Measurements from ENCODE around the gene SPATA16.
A peak's percentile ranks its signal among the peaks of the same experiment; 100 is the strongest.
"Not testable (repeated sequence)": the region's sequence is repeated elsewhere in the genome, so short reads cannot be mapped to it uniquely, and the experiment has no call there.

Gene SPATA16, protein sequence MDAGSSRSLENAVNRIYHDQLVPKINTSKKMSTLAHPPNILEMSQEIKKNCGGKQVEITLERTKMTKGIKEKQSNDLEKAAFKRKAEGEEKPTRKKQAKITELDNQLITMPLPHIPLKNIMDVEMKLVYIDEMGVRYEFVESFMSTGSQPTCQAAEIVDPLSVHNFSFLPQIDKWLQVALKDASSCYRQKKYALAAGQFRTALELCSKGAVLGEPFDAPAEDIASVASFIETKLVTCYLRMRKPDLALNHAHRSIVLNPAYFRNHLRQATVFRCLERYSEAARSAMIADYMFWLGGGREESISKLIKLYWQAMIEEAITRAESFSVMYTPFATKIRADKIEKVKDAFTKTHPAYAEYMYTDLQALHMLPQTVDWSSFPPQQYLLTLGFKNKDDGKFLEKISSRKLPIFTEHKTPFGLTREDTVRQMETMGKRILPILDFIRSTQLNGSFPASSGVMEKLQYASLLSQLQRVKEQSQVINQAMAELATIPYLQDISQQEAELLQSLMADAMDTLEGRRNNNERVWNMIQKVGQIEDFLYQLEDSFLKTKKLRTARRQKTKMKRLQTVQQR

DNA sequence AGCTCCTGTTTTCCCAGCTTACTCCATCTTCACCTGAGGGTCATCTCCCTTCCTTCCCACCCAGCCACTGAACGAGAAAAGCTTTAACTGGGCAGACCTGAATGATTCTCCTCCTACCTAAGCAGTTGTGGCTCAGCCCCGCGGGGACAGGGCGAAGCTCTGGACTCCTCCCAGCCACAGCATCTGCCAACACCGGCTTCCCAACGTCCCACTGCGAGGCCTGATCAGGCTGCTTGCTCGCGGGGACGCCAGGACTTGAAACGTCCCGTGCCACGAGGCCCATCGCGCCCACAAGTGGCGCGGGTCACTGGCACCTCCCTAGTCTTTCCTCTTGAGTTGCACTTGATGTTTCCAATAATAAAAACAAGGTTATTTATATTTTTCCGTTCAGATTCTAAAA is at the start of gene SPATA16:
Gene SPATA16 (minus strand): TSS at position 250 of the 400 bp plus-strand sequence. CDS start 23,504 bp downstream, outside the sequence.
- Histone ChIP-seq H3K9me3 (ENCODE audit: control insufficient read depth, insufficient read depth, low read depth, low read length) (no peaks in the 10 kb centered on the region), H3K4me1 (ENCODE audit: control insufficient read depth, insufficient read depth, low read length) (peaks cover 12% of the 10 kb centered on the region; the same call in 1 of the 2 replicates), H3K9ac (ENCODE audit: low read length) (no peak within 1 kb of the TSS), H3K36me3 (ENCODE audit: control insufficient read depth, insufficient read depth, low read length) (no peaks in the 10 kb centered on the region), H3K4me3 (ENCODE audit: low read depth, low read length) (no peak within 1 kb of the TSS), H3K27ac (ENCODE audit: low read depth, low read length) (no peak within 1 kb of the TSS), H3K27me3 (ENCODE audit: control insufficient read depth, insufficient read depth, low read length) (no peaks in the 10 kb centered on the region)

DNA sequence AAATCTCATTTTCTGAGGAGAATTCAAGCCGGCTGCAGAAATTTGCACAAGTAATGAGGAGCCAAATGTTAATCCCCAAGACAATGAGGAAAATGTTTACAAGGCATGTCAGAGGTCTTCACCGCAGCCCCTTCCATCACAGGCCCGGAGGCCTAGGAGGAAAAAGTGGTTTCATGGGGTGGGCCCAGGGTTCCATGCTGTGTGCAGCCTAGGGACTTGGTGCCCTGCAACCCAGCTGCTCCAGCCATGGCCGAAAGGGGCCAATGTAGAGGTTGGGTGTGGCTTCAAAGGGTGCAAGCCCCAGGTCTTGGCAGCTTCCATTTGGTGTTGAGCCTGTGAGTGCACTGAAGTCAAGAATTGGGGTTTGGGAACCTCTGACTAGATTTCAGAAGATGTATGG is 42.0 kb upstream of the SPATA16 start:
- H3K36me3 ChIP-seq (ENCODE audit: control insufficient read depth, insufficient read depth, low read length); H3K4me1 ChIP-seq (ENCODE audit: control insufficient read depth, insufficient read depth, low read length); H3K27me3 ChIP-seq (ENCODE audit: control insufficient read depth, insufficient read depth, low read length); H3K27ac ChIP-seq (ENCODE audit: low read depth, low read length); H3K4me3 ChIP-seq (ENCODE audit: low read depth, low read length); H3K9ac ChIP-seq (ENCODE audit: low read length): not testable (repeated sequence)
- H3K9me3 ChIP-seq (ENCODE audit: control insufficient read depth, insufficient read depth, low read depth, low read length): peaks cover 30% of the 10 kb centered on the region

- Histone ChIP-seq H3K4me3 (ENCODE audit: low read depth, low read length) (no peak overlapping the region), H3K9me3 (ENCODE audit: control insufficient read depth, insufficient read depth, low read depth, low read length) (no peaks in the 10 kb centered on the region), H3K4me1 (ENCODE audit: control insufficient read depth, insufficient read depth, low read length) (peaks cover 13% of the 10 kb centered on the region; the same call in 1 of the 2 replicates), H3K27me3 (ENCODE audit: control insufficient read depth, insufficient read depth, low read length) (no peaks in the 10 kb centered on the region), H3K9ac (ENCODE audit: low read length) (no peak overlapping the region), H3K27ac (ENCODE audit: low read depth, low read length) (peak overlapping the region; percentile 61; the same call in 1 of the 2 replicates), H3K36me3 (ENCODE audit: control insufficient read depth, insufficient read depth, low read length) (no peaks in the 10 kb centered on the region)
Measured at GRCh38 chr3:173173652-173174051, 32.6 kb upstream of the SPATA16 start.

GRCh38 chr3:173159139-173159538 is 18.1 kb upstream of the SPATA16 start:
- H3K27me3 ChIP-seq (ENCODE audit: control insufficient read depth, insufficient read depth, low read length); H3K27ac ChIP-seq (ENCODE audit: low read depth, low read length); H3K36me3 ChIP-seq (ENCODE audit: control insufficient read depth, insufficient read depth, low read length); H3K4me3 ChIP-seq (ENCODE audit: low read depth, low read length); H3K9me3 ChIP-seq (ENCODE audit: control insufficient read depth, insufficient read depth, low read depth, low read length); H3K9ac ChIP-seq (ENCODE audit: low read length): not testable (repeated sequence)
- H3K4me1 ChIP-seq (ENCODE audit: control insufficient read depth, insufficient read depth, low read length): peaks cover 11% of the 10 kb centered on the region

GRCh38 chr3:173156533-173156932 is 15.5 kb upstream of the SPATA16 start:
- not testable (repeated sequence) for H3K9me3 ChIP-seq (ENCODE audit: control insufficient read depth, insufficient read depth, low read depth, low read length); H3K9ac ChIP-seq (ENCODE audit: low read length); H3K4me3 ChIP-seq (ENCODE audit: low read depth, low read length); H3K27ac ChIP-seq (ENCODE audit: low read depth, low read length); H3K27me3 ChIP-seq (ENCODE audit: control insufficient read depth, insufficient read depth, low read length); H3K36me3 ChIP-seq (ENCODE audit: control insufficient read depth, insufficient read depth, low read length)
- H3K4me1 ChIP-seq (ENCODE audit: control insufficient read depth, insufficient read depth, low read length): peaks cover 18% of the 10 kb centered on the region

- no peak overlapping the region for H3K9ac ChIP-seq (ENCODE audit: low read length)
- no peaks in the 10 kb centered on the region for H3K27me3 ChIP-seq (ENCODE audit: control insufficient read depth, insufficient read depth, low read length)
- H3K27ac ChIP-seq (ENCODE audit: low read depth, low read length): peak overlapping the region; percentile 18; the same call in 1 of the 2 replicates
- peaks cover 18% of the 10 kb centered on the region for H3K4me1 ChIP-seq (ENCODE audit: control insufficient read depth, insufficient read depth, low read length)
- H3K9me3 ChIP-seq (ENCODE audit: control insufficient read depth, insufficient read depth, low read depth, low read length): no peaks in the 10 kb centered on the region
- H3K36me3 ChIP-seq (ENCODE audit: control insufficient read depth, insufficient read depth, low read length): no peaks in the 10 kb centered on the region
- H3K4me3 ChIP-seq (ENCODE audit: low read depth, low read length): no peak overlapping the region
Measured at GRCh38 chr3:173153631-173154030, 12.6 kb upstream of the SPATA16 start.

- no peaks in the 10 kb centered on the region for H3K9me3 ChIP-seq (ENCODE audit: control insufficient read depth, insufficient read depth, low read depth, low read length)
- H3K9ac ChIP-seq (ENCODE audit: low read length): no peak overlapping the region
- H3K36me3 ChIP-seq (ENCODE audit: control insufficient read depth, insufficient read depth, low read length): no peaks in the 10 kb centered on the region
- peaks cover 12% of the 10 kb centered on the region; the same call in 1 of the 2 replicates for H3K4me1 ChIP-seq (ENCODE audit: control insufficient read depth, insufficient read depth, low read length)
- no peaks in the 10 kb centered on the region for H3K27me3 ChIP-seq (ENCODE audit: control insufficient read depth, insufficient read depth, low read length)
- H3K27ac ChIP-seq (ENCODE audit: low read depth, low read length): no peak overlapping the region
- H3K4me3 ChIP-seq (ENCODE audit: low read depth, low read length): no peak overlapping the region
Measured at GRCh38 chr3:173139420-173139819, 1.6 kb downstream of the SPATA16 start.

GRCh38 chr3:173138026-173138425 is 3.0 kb downstream of the SPATA16 start:
- peaks cover 14% of the 10 kb centered on the region; the same call in 1 of the 2 replicates for H3K4me1 ChIP-seq (ENCODE audit: control insufficient read depth, insufficient read depth, low read length)
- H3K9me3 ChIP-seq (ENCODE audit: control insufficient read depth, insufficient read depth, low read depth, low read length): no peaks in the 10 kb centered on the region
- H3K36me3 ChIP-seq (ENCODE audit: control insufficient read depth, insufficient read depth, low read length): no peaks in the 10 kb centered on the region
- H3K4me3 ChIP-seq (ENCODE audit: low read depth, low read length): no peak overlapping the region
- no peak overlapping the region for H3K9ac ChIP-seq (ENCODE audit: low read length)
- no peak overlapping the region for H3K27ac ChIP-seq (ENCODE audit: low read depth, low read length)
- no peaks in the 10 kb centered on the region for H3K27me3 ChIP-seq (ENCODE audit: control insufficient read depth, insufficient read depth, low read length)

GRCh38 chr3:173135059-173135458 is 6.0 kb downstream of the SPATA16 start:
- no peak overlapping the region for H3K27ac ChIP-seq (ENCODE audit: low read depth, low read length)
- no peak overlapping the region for H3K4me3 ChIP-seq (ENCODE audit: low read depth, low read length)
- H3K4me1 ChIP-seq (ENCODE audit: control insufficient read depth, insufficient read depth, low read length): peaks cover 17% of the 10 kb centered on the region; the same call in 1 of the 2 replicates
- H3K27me3 ChIP-seq (ENCODE audit: control insufficient read depth, insufficient read depth, low read length): no peaks in the 10 kb centered on the region
- H3K9me3 ChIP-seq (ENCODE audit: control insufficient read depth, insufficient read depth, low read depth, low read length): no peaks in the 10 kb centered on the region
- no peaks in the 10 kb centered on the region for H3K36me3 ChIP-seq (ENCODE audit: control insufficient read depth, insufficient read depth, low read length)
- no peak overlapping the region for H3K9ac ChIP-seq (ENCODE audit: low read length)

DNA sequence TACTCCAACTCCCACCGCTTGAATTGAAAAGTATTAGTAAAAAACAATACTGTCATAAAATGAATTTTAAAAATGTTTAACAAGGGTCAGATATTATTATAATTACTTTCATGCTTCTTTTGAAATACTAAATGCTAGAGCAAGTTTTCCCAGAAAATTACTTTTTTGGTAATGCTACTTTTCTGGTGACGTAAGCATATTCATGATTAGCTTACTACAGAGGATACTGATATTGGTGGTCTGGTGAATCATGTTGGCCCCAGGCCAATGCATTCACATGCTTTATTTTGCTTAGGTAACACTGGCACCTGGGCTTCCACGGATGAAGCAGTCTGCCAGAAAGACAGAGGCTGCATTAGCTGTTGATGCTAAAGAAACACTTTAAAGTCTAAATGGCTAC is 12.4 kb downstream of the SPATA16 start:
- no peak overlapping the region for H3K4me3 ChIP-seq (ENCODE audit: low read depth, low read length)
- no peaks in the 10 kb centered on the region for H3K9me3 ChIP-seq (ENCODE audit: control insufficient read depth, insufficient read depth, low read depth, low read length)
- peaks cover 11% of the 10 kb centered on the region; the same call in 1 of the 2 replicates for H3K4me1 ChIP-seq (ENCODE audit: control insufficient read depth, insufficient read depth, low read length)
- H3K27ac ChIP-seq (ENCODE audit: low read depth, low read length): no peak overlapping the region
- H3K27me3 ChIP-seq (ENCODE audit: control insufficient read depth, insufficient read depth, low read length): no peaks in the 10 kb centered on the region
- no peaks in the 10 kb centered on the region for H3K36me3 ChIP-seq (ENCODE audit: control insufficient read depth, insufficient read depth, low read length)
- H3K9ac ChIP-seq (ENCODE audit: low read length): no peak overlapping the region

GRCh38 chr3:173111321-173111720 is 29.7 kb downstream of the SPATA16 start:
- peaks cover 23% of the 10 kb centered on the region for H3K4me1 ChIP-seq (ENCODE audit: control insufficient read depth, insufficient read depth, low read length)
- H3K36me3 ChIP-seq (ENCODE audit: control insufficient read depth, insufficient read depth, low read length): no peaks in the 10 kb centered on the region
- no peak overlapping the region for H3K27ac ChIP-seq (ENCODE audit: low read depth, low read length)
- no peak overlapping the region for H3K4me3 ChIP-seq (ENCODE audit: low read depth, low read length)
- no peak overlapping the region for H3K9ac ChIP-seq (ENCODE audit: low read length)
- no peaks in the 10 kb centered on the region for H3K27me3 ChIP-seq (ENCODE audit: control insufficient read depth, insufficient read depth, low read length)
- no peaks in the 10 kb centered on the region; the same call in 1 of the 2 replicates for H3K9me3 ChIP-seq (ENCODE audit: control insufficient read depth, insufficient read depth, low read depth, low read length)

Data from HUES6 (cell line).